ENCODE measurements around the gene FBXO28.

GRCh38 chr1:224114787-224115175 lies 870 bp downstream of the FBXO28 start:
- TF ChIP-seq POLR2A (IDR thresholded peaks at IDR 0.05; ENCODE audit: borderline replicate concordance, extremely low read depth, insufficient read depth, insufficient read length): no peak
- TF ChIP-seq, protein P1, sequence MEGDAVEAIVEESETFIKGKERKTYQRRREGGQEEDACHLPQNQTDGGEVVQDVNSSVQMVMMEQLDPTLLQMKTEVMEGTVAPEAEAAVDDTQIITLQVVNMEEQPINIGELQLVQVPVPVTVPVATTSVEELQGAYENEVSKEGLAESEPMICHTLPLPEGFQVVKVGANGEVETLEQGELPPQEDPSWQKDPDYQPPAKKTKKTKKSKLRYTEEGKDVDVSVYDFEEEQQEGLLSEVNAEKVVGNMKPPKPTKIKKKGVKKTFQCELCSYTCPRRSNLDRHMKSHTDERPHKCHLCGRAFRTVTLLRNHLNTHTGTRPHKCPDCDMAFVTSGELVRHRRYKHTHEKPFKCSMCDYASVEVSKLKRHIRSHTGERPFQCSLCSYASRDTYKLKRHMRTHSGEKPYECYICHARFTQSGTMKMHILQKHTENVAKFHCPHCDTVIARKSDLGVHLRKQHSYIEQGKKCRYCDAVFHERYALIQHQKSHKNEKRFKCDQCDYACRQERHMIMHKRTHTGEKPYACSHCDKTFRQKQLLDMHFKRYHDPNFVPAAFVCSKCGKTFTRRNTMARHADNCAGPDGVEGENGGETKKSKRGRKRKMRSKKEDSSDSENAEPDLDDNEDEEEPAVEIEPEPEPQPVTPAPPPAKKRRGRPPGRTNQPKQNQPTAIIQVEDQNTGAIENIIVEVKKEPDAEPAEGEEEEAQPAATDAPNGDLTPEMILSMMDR (IDR thresholded peaks at IDR 0.05 in 2 of 3, conservative IDR thresholded peaks at IDR 0.05 in 1 of 3; ENCODE audit: borderline replicate concordance in 1 of 3, insufficient read depth in 1 of 3, low read depth in 2 of 3, low read length in 2 of 3): no peak
- TF ChIP-seq ATF3 (IDR thresholded peaks at IDR 0.05): no peak

All from HCT116 (cell line).